ENCODE results near the gene CRYBG1.
A peak's percentile ranks its signal among the peaks of the same experiment; 100 is the strongest.
"Not testable (repeated sequence)": the region's sequence is repeated elsewhere in the genome, so short reads cannot be mapped to it uniquely, and the experiment has no call there.

The CRYBG1 gene

DNA sequence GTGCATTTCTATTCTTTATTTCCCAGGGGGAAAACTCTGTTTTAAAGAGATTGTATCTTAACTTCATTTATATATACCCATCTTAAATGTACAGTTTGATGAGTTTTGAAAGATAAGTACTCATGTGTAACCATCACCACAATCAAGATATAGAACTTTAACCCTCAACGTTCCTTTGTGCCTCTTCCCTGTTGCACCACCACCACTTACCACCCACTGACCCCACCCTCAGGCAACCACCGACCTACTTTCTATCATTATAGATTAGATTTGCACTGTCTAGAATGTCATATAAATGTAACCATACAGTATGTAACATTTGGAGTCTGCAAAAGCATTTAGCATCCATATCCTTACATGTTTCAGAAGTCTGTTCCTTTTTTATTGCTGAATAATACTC is 147.8 kb downstream of the CRYBG1 start:
- no peak for DNase-seq (ENCODE audit: low read depth)

DNA sequence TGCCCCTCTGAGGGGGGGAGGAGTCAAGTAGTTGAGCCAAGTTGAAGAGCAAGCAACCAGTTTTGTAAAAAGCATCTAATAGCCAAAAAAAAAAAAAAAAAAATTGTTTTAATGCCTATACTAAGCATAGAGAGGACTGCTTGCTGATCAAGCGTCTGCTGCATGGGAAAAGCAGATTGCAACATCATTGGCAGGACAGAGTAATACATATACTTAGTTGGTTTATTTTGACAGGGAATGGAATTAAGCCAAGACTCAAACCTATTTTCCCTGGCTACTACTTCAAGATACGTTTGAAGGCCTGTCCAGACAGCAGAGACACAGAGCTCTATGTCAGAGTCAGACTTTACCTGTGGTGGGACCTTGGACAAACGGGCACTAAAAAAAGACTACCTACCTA is 148.3 kb downstream of the CRYBG1 start:
- no peak for DNase-seq (ENCODE audit: low read depth)

DNA sequence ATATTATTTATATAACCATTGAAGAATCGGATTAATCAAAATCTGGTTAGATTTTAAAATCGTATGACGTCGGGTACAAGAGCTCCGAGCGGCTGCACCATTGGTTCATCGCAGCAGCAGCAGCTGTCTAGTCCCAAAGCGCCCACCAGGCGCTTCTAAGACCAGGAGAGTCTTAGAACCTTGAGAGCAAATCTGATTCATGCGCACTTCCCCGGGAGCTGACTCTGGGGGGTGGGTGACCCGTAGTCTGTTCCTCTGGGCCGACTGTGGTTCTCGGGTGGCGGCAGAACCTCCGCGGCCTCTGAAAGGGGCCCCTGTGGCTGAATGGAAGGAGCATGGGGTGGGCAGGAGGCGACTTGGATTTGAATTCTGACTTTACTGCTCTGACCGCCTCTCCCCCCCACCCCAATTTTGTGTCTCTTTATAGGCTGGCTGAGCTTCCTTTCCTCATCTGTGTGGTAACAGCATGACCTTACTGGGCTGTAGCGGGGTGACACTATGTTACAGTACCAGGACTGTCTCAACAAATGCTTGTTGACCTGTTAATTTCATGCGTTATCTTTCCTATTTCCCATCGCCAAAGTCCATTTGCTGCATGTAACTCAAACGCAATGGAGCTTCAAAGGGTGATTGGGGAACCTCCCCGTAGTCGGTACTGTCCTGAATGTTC is 149.0 kb downstream of the CRYBG1 start:
- no peak for DNase-seq (ENCODE audit: low read depth)

DNA sequence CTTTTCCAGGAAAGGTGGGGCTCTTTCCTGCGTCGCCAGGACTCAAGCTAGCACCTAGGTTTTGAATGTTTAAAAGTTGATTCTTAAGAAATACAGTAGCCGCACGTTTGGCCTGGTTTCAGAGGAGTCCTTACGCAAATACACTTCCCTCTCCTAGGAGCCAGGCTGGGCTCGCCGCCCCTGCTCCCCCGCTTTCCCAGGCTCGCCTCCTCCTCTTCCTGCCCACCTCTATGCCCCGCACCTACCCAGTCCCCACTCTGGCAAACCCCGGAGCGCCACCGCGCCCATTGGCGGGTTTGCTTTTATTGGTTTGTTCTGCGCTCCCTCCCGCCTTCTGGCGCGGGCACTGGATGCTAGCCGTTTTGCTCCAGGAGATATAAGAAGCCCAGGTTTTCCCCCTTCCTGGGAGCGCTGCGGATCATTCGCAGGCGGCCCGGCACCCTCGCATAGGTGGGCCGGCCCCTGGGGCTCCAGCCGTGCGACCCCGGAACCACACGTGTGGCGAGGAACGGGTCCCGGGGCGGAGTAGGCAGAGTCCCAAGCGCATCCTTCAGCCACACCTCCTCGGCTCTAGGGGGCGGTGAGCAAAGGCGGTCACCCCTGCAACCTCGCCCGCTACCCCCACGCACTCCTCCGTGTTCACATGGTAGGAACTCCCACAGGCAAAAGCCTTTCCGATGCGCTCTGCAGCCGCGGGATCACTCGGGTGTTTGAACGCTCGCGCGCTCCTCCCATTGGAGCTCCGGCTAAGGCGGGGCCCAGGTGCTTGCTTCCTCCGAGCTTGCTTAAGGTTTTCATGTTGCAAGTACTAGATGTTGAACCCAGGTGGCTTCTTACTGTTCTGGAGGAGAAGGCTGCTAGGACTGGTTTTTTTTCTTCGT is 149.8 kb downstream of the CRYBG1 start:
- no peak for DNase-seq (ENCODE audit: low read depth)

DNA sequence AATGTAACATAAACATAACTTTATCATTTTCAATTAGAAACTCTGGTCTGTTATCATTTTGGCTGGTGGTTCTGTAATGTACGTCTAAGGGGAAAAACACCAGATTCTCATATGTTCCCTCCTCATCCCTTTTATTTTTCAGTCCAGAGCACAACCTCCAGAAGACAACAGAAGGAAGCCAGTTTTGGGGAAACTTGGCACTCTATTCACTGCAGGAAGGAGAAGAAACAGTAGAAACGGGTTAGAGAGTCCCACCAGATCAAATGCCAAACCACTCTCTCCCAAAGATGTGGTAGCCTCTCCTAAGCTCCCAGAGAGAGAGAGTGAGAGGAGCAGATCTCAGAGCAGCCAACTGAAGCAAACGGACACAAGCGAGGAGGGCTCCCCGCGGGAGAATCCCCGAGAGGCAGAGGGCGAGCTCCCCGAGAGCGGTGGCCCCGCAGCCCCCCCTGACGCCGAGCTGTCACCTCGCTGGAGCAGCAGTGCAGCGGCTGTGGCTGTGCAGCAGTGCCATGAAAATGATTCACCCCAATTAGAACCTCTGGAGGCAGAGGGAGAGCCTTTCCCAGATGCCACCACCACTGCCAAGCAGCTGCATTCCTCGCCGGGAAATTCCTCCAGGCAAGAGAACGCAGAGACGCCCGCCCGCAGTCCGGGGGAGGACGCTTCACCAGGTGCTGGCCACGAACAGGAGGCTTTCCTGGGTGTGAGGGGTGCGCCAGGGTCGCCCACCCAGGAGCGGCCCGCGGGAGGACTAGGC is 151.0 kb downstream of the CRYBG1 start:
- DNase-seq (ENCODE audit: low read depth), result no peak

DNA sequence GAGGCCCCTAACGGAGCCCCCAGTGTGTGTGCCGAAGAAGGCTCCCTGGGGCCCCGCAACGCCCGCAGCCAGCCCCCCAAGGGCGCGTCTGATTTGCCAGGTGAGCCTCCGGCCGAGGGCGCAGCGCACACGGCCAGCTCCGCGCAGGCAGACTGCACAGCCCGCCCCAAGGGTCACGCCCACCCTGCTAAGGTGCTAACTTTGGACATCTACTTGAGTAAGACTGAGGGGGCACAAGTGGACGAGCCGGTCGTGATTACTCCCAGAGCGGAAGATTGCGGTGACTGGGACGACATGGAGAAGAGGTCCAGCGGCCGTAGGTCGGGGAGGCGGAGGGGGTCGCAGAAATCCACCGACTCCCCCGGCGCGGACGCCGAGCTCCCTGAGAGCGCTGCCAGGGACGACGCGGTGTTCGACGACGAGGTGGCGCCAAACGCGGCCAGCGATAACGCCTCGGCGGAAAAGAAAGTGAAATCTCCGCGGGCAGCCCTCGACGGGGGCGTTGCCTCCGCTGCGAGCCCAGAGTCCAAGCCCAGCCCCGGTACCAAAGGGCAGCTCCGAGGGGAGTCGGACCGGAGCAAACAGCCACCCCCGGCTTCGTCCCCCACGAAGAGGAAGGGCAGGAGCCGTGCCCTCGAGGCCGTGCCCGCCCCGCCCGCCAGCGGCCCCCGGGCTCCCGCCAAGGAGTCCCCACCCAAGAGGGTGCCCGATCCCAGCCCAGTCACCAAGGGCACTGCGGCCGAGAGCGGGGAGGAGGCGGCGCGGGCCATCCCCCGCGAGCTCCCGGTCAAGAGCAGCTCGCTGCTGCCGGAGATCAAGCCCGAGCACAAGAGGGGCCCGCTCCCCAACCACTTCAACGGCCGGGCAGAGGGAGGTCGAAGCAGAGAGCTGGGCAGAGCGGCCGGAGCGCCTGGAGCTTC is 151.8 kb downstream of the CRYBG1 start:
- DNase-seq (ENCODE audit: low read depth), result no peak

DNA sequence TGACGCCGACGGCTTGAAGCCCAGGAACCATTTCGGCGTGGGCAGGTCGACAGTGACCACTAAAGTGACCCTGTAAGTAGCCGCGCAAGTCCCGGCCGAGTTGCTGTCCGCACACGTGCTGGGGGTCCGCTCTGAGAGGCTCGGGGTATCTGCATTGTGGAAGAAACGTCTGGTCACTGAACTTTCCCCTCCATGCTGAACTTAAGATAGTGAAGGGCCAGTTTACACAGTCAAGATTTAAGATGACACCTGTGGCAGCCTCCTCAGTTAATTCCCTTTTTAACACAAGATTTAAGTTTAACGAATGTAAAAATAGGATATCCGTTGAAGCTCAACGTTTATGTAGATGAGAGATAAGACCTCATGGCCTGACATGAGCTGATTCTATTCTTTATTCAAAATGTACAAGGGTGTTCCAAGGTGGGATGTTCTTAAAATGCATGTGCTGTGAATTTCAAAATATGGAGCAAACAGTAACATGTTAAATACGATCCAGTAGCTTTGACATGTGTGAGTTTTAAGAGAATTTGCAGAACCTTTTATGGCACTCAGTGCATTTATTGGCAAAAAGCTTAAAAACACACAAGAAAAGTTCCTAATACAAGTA is 152.6 kb downstream of the CRYBG1 start:
- DNase-seq (ENCODE audit: low read depth), result no peak

DNA sequence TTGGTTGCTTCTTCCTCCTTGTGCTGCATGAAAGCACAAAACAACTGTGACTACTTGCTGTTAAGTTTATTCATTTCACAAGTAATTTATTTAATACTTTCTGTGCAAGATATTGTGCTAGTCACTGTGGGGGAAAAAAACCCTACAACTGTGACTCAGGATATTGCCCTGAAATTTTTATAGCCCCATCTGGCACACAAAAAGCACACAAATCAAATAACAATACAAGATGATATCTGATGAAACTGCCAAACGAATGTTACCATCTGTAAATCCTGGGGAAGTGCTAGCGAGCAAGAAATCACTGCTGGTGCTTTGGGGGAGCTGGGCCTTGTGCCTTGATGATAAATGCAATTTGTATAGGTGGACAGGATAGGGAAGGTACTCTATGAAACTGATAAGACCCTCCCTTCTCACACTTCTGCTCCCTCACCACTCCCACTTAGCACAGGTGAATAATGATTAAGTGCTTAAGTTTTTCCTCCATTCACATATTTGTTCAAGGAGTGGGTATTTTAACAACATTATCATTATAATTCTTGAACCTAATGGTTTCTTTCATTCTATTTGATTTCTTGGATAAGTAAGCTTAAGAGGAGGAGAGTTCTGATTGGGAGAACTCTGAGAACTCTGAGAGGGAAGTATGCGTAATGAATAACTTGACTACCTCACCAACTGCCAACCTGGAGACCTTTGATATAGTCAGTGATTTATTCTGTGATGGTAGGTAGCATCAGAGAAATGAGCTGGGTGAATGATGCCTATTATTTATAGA is 153.5 kb downstream of the CRYBG1 start:
- no peak for DNase-seq (ENCODE audit: low read depth)

DNA sequence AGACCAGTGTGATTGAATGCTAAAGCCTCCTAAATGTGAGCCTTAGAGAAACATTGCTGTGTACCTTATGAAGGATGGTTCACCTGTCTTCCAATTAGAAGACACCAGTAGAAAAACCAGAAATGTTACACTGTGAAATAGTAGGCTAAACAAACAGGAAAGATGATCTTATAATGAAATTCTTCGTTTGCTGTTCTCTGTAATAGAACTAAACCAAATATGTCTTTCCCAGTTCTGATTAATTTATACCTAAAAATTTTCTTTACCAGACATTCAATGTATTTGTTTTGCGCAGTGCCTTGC is 154.0 kb downstream of the CRYBG1 start:
- DNase-seq (ENCODE audit: low read depth), result no peak

DNA sequence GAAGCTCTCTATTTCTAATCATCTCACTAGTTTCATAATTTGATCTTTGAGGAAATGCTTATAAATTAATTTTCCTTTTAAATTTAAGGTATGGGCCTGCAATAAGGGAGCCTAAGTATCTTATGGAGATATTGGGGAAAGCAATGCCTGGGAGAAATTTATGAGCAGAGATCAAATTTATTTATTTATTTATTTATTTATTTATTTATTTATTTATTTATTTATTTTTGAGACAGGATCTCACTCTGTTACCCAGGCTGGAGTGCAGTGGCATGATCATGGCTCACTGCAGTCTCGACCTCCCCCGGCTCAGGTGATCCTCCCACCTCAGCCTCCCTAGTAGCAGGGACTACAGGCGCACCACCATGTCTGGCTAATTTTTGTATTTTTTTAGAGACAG is 155.1 kb downstream of the CRYBG1 start:
- DNase-seq (ENCODE audit: low read depth), result not testable (repeated sequence)

DNA sequence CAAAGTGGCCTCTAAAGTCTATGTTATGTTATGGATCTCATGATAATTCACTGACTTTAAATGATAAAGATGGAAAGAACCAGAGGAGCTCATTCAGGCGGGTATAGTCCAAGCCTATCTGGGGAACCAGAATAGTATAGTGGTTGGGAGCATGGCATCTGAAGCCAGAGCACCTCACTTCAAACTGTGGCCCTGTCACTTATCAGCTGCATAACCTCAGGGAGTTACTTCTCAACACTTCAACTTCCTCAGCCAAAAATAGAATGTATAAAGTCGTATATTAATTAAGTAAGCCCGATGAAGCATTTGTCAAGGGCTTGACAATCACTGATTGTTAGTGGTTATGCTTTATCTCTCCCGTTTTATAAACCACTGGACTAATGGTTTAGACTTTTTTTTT is 156.1 kb downstream of the CRYBG1 start:
- no peak for DNase-seq (ENCODE audit: low read depth)

DNA sequence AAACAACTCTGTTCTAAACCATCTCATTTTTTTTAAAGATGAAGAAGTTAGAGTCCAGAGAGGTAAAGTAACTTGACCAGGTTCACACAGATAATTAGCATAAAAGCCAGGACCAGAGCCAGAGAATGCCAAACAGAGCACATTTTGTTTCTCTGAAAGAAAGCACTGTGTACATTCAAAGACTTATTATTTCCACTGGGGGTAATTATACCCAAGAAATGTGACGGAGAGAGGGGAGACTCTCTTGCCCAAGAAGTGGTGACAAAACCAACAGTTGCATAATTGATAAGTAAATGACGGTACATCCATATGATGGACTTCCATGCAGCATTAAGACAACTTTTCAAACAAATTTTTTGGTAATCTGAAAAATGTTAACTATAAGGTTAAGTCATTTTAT is 157.2 kb downstream of the CRYBG1 start:
- DNase-seq (ENCODE audit: low read depth), result no peak

DNA sequence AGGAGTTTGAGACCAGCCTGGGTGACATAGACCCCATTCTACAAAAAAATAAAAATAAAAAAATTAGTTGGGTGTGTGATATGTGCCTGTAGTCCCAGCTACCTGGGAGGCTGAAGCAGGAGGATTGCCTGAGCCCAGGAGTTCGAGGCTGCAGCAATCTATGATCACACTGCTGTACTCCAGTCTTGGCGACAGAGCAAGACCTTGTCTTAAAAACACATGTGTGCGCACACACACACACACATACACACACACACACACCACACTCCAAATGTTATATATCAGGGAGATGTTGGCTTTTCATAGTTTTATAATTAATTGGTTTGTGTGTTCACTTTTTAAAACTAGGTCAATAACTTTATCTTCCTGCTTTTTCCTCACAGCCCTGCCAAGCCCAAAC is 158.2 kb downstream of the CRYBG1 start:
- no peak for DNase-seq (ENCODE audit: low read depth)

DNA sequence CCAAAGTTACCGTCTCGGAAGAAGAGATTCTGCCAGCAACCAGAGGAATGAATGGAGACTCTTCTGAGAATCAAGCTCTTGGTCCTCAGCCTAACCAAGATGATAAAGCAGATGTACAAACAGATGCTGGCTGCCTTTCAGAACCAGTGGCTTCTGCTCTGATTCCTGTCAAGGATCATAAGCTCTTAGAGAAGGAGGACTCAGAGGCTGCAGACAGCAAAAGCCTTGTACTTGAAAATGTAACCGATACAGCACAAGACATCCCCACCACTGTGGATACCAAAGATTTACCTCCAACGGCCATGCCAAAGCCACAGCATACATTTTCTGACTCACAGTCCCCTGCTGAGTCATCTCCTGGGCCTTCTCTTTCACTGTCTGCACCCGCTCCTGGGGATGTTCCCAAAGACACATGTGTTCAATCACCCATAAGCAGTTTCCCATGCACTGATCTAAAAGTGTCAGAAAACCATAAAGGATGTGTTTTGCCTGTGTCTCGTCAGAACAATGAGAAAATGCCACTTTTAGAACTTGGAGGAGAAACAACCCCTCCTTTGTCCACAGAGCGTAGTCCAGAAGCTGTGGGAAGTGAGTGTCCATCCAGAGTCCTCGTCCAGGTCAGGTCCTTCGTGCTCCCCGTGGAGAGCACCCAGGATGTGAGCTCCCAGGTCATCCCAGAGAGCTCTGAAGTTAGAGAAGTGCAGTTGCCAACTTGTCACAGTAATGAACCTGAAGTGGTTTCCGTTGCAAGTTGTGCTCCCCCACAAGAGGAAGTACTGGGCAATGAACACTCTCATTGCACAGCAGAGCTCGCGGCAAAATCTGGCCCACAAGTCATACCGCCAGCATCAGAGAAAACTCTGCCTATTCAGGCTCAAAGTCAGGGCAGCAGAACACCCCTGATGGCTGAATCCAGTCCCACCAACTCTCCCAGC is 159.2 kb downstream of the CRYBG1 start:
- peak; percentile 96 for DNase-seq (ENCODE audit: low read depth)

DNA sequence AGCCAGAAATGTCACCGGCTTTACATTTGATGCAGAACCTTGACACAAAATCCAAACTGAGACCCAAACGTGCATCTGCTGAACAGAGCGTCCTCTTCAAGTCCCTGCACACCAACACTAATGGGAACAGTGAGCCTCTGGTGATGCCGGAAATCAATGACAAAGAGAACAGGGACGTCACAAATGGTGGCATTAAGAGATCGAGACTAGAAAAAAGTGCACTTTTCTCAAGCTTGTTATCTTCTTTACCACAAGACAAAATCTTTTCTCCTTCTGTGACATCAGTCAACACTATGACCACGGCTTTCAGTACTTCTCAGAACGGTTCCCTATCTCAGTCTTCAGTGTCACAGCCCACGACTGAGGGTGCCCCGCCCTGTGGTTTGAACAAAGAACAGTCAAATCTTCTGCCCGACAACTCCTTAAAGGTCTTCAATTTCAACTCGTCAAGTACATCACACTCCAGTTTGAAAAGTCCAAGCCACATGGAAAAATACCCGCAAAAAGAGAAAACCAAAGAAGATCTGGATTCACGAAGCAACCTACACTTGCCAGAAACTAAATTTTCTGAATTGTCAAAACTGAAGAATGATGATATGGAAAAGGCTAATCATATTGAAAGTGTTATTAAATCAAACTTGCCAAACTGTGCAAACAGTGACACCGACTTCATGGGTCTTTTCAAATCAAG is 160.3 kb downstream of the CRYBG1 start:
- no peak for DNase-seq (ENCODE audit: low read depth)

DNA sequence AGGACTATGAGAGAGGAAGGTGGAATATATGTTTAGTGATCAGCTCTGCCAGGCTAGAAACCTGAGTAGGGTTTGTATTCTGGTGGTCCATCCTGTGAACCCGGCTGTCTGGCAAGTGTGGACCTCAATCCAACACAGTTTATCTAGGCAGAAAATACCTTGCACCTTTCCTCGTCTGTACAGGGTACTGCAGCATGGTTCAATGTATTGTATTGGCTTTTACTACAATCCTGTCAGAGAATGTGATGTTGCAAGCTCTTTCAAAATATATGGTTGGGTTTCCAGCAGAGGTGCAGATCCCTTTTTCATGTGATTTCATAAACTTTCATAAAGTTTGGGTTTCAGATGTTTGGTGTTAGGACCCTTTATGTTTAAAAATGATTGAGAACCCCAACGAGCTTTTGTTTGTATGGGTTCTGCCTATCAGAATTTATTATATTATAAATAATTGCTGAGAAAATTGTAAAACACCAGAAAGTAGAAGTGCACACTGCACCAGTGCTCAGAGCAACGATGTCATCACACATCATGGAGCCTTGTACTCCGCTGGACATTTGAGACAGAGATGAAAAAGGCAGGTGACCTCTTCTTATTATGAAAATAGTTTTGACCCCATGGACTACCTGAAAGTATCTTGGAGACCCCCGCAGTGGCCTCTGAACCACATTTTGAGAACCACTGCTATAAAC is 162.2 kb downstream of the CRYBG1 start:
- no peak for DNase-seq (ENCODE audit: low read depth)

DNA sequence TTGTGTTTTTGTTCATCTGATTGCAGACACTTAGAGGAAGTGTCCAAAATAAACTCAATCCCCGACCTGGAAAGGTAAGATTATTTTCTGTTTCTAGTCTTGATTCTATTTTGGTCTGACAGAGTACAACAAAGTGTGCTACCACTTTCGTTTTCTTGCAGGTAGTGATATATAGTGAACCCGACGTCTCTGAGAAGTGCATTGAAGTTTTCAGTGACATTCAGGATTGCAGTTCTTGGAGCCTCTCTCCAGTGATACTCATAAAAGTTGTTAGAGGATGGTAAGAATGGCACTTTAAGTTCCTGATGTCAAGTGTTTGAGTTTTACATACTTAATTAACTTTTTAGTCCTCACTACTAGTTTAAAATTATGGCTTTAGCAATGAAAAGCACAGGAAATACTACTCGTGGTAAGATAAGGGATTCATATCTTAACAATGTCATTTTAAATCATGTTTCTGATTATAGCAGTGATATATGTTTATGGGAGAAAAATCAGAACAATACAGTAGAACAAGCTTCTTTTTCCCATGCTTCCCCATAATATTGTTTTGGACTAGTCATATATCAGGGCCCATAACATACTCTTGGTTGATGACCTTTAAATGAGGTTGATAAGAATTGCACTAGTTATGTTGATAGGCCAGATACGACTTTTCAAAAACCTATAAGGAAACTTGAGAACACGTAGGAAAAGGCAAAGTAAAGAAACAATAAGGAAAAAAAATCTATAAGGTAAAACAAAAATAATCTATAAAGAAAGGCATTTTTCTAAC is 164.8 kb downstream of the CRYBG1 start:
- DNase-seq (ENCODE audit: low read depth), result no peak

DNA sequence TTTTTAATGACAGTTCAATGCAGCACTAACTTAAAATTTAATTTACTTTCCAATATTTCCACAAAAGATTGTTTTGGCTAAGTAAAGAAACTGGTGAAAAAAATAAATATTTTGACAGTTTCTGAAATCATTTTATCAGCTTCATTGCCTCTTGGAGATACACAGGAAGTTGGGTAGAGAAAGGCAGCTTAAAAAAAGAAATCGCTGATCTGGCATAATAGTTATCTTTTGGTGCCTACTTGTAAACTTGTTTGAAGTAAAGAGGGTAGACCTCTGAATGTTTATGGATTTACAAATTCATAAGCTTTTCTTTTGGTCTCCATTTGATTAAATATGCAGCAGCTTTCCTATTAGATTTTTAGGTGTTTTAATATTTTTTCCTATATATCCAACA is 165.4 kb downstream of the CRYBG1 start:
- DNase-seq (ENCODE audit: low read depth), result no peak
